Colonic mucosa (tissue), 4 donors: ENCODE measurements around the gene CCDC60. TPM values are rescaled to one million over a fixed set of nuclear protein-coding genes. Genes with fewer than 3 reads are reported as not detected.

Experiments used
- DNase-seq: peaks from one replicate; pipeline ENCODE4 v3.0.0-alpha.2; 2020
- H3K27ac ChIP-seq: fragments of 200-600 bp; one replicate; pipeline ENCODE4 v1.8.0; 2021
- H3K27me3 ChIP-seq: fragments of 200-600 bp; one replicate; pipeline ENCODE4 v1.8.0; 2021
- H3K36me3 ChIP-seq: fragments of 200-600 bp; one replicate; pipeline ENCODE4 v1.8.0; 2021
- H3K4me1 ChIP-seq: fragments of 200-600 bp; one replicate; pipeline ENCODE4 v1.8.0; 2021; ENCODE audit warnings: mild to moderate bottlenecking
- H3K4me3 ChIP-seq: fragments of 200-600 bp; one replicate; pipeline ENCODE4 v1.8.0; 2021
- H3K9ac ChIP-seq, 2 donors: one replicate each; pipeline ENCODE4 v1.7.0; 2013; ENCODE audit warnings: control low read depth in 2 of 2, low read depth in 2 of 2, low read length in 2 of 2
- H3K9me3 ChIP-seq: fragments of 200-600 bp; one replicate; pipeline ENCODE4 v1.8.0; 2021
- CTCF ChIP-seq: fragments of 200-600 bp; IDR thresholded peaks from one replicate; pipeline ENCODE4 v1.8.0; 2022; ENCODE audit warnings: antibody characterized with exemption, mild to moderate bottlenecking
- intact Hi-C: fragments of 100-400 bp; cut with DNase I; formaldehyde crosslinking; loops from one replicate; pipeline ENCODE4 v1.14.1; 2022
- total RNA-seq, 2 donors: library from RNA; stranded (reverse); fragmentation: NEBNext Ultra II Directional in 1 of 2; extraction: Animal tissue kit (Norgen Biotek cat#: 25700) in 1 of 2; gene quantifications; one replicate each; pipeline ENCODE4 v1.2.1, GENCODE V29; 2021
- donor health status: healthy.
- donor health status: DM: no; HTN: no; CAD: no.
- donor health status: DM: no; HTN: no; CAD: no.

The CCDC60 gene
- total RNA-seq, 2 donors from 2014 or later: 1.3 to 2.3 TPM

- no peak overlapping the region for H3K27ac ChIP-seq
- no peak for TF ChIP-seq CTCF
- no peak for DNase-seq
Measured at GRCh38 chr12:119320678-119321077, 13.9 kb upstream of the CCDC60 start.

GRCh38 chr12:119322301-119322723, 12.2 kb upstream of the CCDC60 start:
- H3K9me3 ChIP-seq: no peaks in the 10 kb centered on the region
- H3K27ac ChIP-seq: no peak overlapping the region
- no peak for TF ChIP-seq CTCF
- no peaks in the 10 kb centered on the region for H3K36me3 ChIP-seq
- DNase-seq: no peak
- no peak overlapping the region for H3K4me3 ChIP-seq
- no peaks in the 10 kb centered on the region for H3K27me3 ChIP-seq
- intact Hi-C loops: no loop called here
- H3K4me1 ChIP-seq: no peaks in the 10 kb centered on the region
- no peak overlapping the region for H3K9ac ChIP-seq

More at GRCh38 chr12:119320678-119321077, 13.9 kb upstream of the CCDC60 start:
- Histone ChIP-seq H3K4me3 (no peak overlapping the region), H3K36me3 (no peaks in the 10 kb centered on the region), H3K9ac (no peak overlapping the region), H3K4me1 (no peaks in the 10 kb centered on the region), H3K27me3 (no peaks in the 10 kb centered on the region), H3K9me3 (no peaks in the 10 kb centered on the region)
- intact Hi-C loops: no loop called here

GRCh38 chr12:119325813-119326212, 8.7 kb upstream of the CCDC60 start:
- H3K9ac ChIP-seq: no peak overlapping the region
- no peaks in the 10 kb centered on the region for H3K27me3 ChIP-seq
- H3K9me3 ChIP-seq: no peaks in the 10 kb centered on the region
- TF ChIP-seq CTCF: no peak
- DNase-seq: no peak
- H3K4me3 ChIP-seq: no peak overlapping the region
- intact Hi-C loops: no loop called here
- no peak overlapping the region for H3K27ac ChIP-seq
- no peaks in the 10 kb centered on the region for H3K4me1 ChIP-seq
- H3K36me3 ChIP-seq: no peaks in the 10 kb centered on the region

- Histone ChIP-seq H3K27me3 (no peaks in the 10 kb centered on the region), H3K36me3 (no peaks in the 10 kb centered on the region), H3K4me1 (no peaks in the 10 kb centered on the region), H3K9ac (no peak overlapping the region), H3K4me3 (no peak overlapping the region), H3K27ac (no peak overlapping the region), H3K9me3 (no peaks in the 10 kb centered on the region)
- intact Hi-C loops: no loop called here
- no peak for DNase-seq
- no peak for TF ChIP-seq CTCF
Measured at GRCh38 chr12:119326341-119326740, 8.2 kb upstream of the CCDC60 start.

GRCh38 chr12:119327471-119327870, 7.1 kb upstream of the CCDC60 start:
- H3K36me3 ChIP-seq: no peaks in the 10 kb centered on the region
- DNase-seq: no peak
- H3K27ac ChIP-seq: no peak overlapping the region
- H3K4me3 ChIP-seq: no peak overlapping the region
- no peaks in the 10 kb centered on the region for H3K27me3 ChIP-seq
- H3K9ac ChIP-seq: no peak overlapping the region
- intact Hi-C loops: no loop called here
- H3K4me1 ChIP-seq: no peaks in the 10 kb centered on the region
- TF ChIP-seq CTCF: no peak
- H3K9me3 ChIP-seq: no peaks in the 10 kb centered on the region

- peak; percentile 31 for TF ChIP-seq CTCF
- no peak overlapping the region for H3K4me3 ChIP-seq
- no peaks in the 10 kb centered on the region for H3K36me3 ChIP-seq
- H3K9me3 ChIP-seq: no peaks in the 10 kb centered on the region
- DNase-seq: peak; percentile 19
- no peak overlapping the region for H3K27ac ChIP-seq
- H3K27me3 ChIP-seq: no peaks in the 10 kb centered on the region
- H3K9ac ChIP-seq: no peak overlapping the region
- no peaks in the 10 kb centered on the region for H3K4me1 ChIP-seq
- intact Hi-C loops: no loop called here
Measured at GRCh38 chr12:119328111-119328510, 6.4 kb upstream of the CCDC60 start.
